PC-3 (cell line): ENCODE measurements around the gene ZCCHC2.

Source experiments
- CTCF ChIP-seq: fragments of 300-600 bp; sonication (generic); conservative IDR thresholded peaks from 2 replicates; pipeline ENCODE4 v1.5.1; 2017; ENCODE audit warnings: antibody characterized with exemption, low read depth, mild to moderate bottlenecking, low read length
- EZH2 ChIP-seq: fragments of 300-600 bp; sonication (generic); IDR thresholded peaks from one replicate; pipeline ENCODE4 v1.6.1; 2017; ENCODE audit warnings: antibody characterized with exemption, mild to moderate bottlenecking, low read length; ENCODE audit not compliant: unreplicated experiment
- EZH2phosphoT487 ChIP-seq: fragments of 300-600 bp; sonication (generic); IDR thresholded peaks from 2 replicates; pipeline ENCODE4 v1.6.1; 2018; ENCODE audit warnings: mild to moderate bottlenecking, antibody characterized with exemption, low read length, borderline replicate concordance

- TF ChIP-seq EZH2 (no peak), CTCF (no peak), EZH2phosphoT487 (no peak)
Measured at GRCh38 chr18:62510789-62511188, 12.0 kb upstream of the ZCCHC2 start.
